ENCODE data around the gene REEP1. TPM values are rescaled to one million over a fixed set of nuclear protein-coding genes. Genes with fewer than 3 reads are reported as not detected.

REEP1 gene
- total and polyA plus RNA-seq, 2 of the 8 experiments (the other 6 are each of a cell fraction or from before 2014, with no cell fraction given): 0.74 to 1.5 TPM

- H3K79me1 ChIP-seq (ENCODE audit: low read depth, low read length): no peaks in the 10 kb centered on the region
- no peak overlapping the region for H3K56ac ChIP-seq (replicated peaks; ENCODE audit: insufficient read length, low read depth, low read length)
- no peak overlapping the region for H4K5ac ChIP-seq (ENCODE audit: insufficient read length, low read depth, low read length)
- no peak overlapping the region for H3K14ac ChIP-seq (ENCODE audit: insufficient read length)
- no peaks in the 10 kb centered on the region for H3K4me1 ChIP-seq (replicated peaks in 1 of 4; ENCODE audit: control insufficient read depth in 3 of 4, insufficient read depth in 4 of 4, low read length in 3 of 4)
- H4K20me1 ChIP-seq (replicated peaks in 1 of 2; ENCODE audit: control insufficient read depth in 1 of 2, insufficient read depth in 2 of 2, low read length in 2 of 2): no peaks in the 10 kb centered on the region
- DNase-seq (ENCODE audit: low read depth in 1 of 2, low spot score in 2 of 2): no peak
- no peak overlapping the region for H3K23ac ChIP-seq (ENCODE audit: insufficient read length)
- no peak overlapping the region for H2BK15ac ChIP-seq (ENCODE audit: low read length)
- no peak overlapping the region for H4K8ac ChIP-seq (ENCODE audit: extremely low read depth, insufficient read depth, low read length)
- H3K27ac ChIP-seq (ENCODE audit: low read depth, low read length): no peak overlapping the region
- no peak overlapping the region for H2BK5ac ChIP-seq (ENCODE audit: low read depth, low read length)
- no peak overlapping the region for H2BK120ac ChIP-seq (replicated peaks; ENCODE audit: low read depth, low read length)
- POLR2A ChIA-PET (ENCODE audit: partially characterized antibody): no interaction called here
- no peak overlapping the region for H4K91ac ChIP-seq (replicated peaks; ENCODE audit: insufficient read length, low read length)
- H2BK20ac ChIP-seq (ENCODE audit: low read length): no peak overlapping the region
- WGBS, 2 experiments (ENCODE audit: extremely low coverage in 1 of 2, insufficient coverage in 1 of 2, insufficient read length in 1 of 2, insufficient replicate concordance in 2 of 2, low coverage in 1 of 2, low lambda C conversion rate in 2 of 2, missing lambda C conversion rate in 1 of 2): 88% methylated on average over 1 of the region's 1 CpG; no CpG with 5 or more reads in 1 of the 2 experiments
- H3K36me3 ChIP-seq (ENCODE audit: control insufficient read depth in 2 of 4, insufficient read depth in 4 of 4, low read length in 3 of 4): no peaks in the 10 kb centered on the region; a peak in 1 of 8 replicates
- H3K18ac ChIP-seq (ENCODE audit: extremely low read depth, low read length): no peak overlapping the region
- no peaks in the 10 kb centered on the region for H3K79me2 ChIP-seq (ENCODE audit: control insufficient read depth in 1 of 2, insufficient read depth in 2 of 2, low read length in 2 of 2)
- H3K27me3 ChIP-seq (replicated peaks in 1 of 4; ENCODE audit: control insufficient read depth in 3 of 4, extremely low read depth in 1 of 4, insufficient read depth in 3 of 4, low read length in 3 of 4): no peaks in the 10 kb centered on the region
- H3K23me2 ChIP-seq (ENCODE audit: low read depth, low read length): no peaks in the 10 kb centered on the region
- CTCF ChIA-PET (ENCODE audit: partially characterized antibody): interaction anchor here (1.0 to 6.7 kb wide), 3 partner anchors 30 to 81 kb away, joined by 3 to 65 read pairs (median 3); no protein-coding TSS in a partner anchor
- no peak overlapping the region for H3K4me3 ChIP-seq (ENCODE audit: extremely low read depth in 1 of 4, insufficient read depth in 2 of 4, low read depth in 3 of 4, low read length in 4 of 4)
- H3K9me3 ChIP-seq (ENCODE audit: insufficient read depth in 2 of 2, low read depth in 1 of 2, low read length in 1 of 2): no peaks in the 10 kb centered on the region
- no peak overlapping the region for H2AK5ac ChIP-seq (ENCODE audit: low read depth, low read length)
- H3K9ac ChIP-seq (replicated peaks in 1 of 4; ENCODE audit: extremely low read depth in 1 of 4, low read depth in 3 of 4, low read length in 3 of 4): no peak overlapping the region
- no peak for FAIRE-seq
- no peak overlapping the region for H2AFZ ChIP-seq (ENCODE audit: low read length)
- no peak overlapping the region for H3K4me2 ChIP-seq (ENCODE audit: insufficient read depth in 1 of 2, low read depth in 2 of 2, low read length in 2 of 2)
- no peak overlapping the region for H2BK12ac ChIP-seq (ENCODE audit: low read depth, low read length)
- no peak overlapping the region for H3K4ac ChIP-seq (replicated peaks; ENCODE audit: insufficient read length, low read depth, low read length)
- TF ChIP-seq GTF2F1 (IDR thresholded peaks at IDR 0.05; ENCODE audit: borderline replicate concordance, low read depth, low read length) (no peak), ASH2L (IDR thresholded peaks at IDR 0.05; ENCODE audit: low read length) (no peak), CREB1 (IDR thresholded peaks at IDR 0.05) (no peak), RNF2 (IDR thresholded peaks at IDR 0.05; ENCODE audit: borderline replicate concordance, low read depth, low read length, missing control alignments, poor library complexity, severe bottlenecking) (no peak), HDAC6 (IDR thresholded peaks at IDR 0.05; ENCODE audit: low read depth, low read length) (no peak), SRF (IDR thresholded peaks at IDR 0.05; ENCODE audit: low read depth, low read length) (no peak), POLR2A (IDR thresholded peaks at IDR 0.05; ENCODE audit: control extremely low read depth in 1 of 2, low read depth in 2 of 2, low read length in 2 of 2) (no peak), KDM5A (IDR thresholded peaks at IDR 0.05; ENCODE audit: low read length) (no peak), CBX8 (IDR thresholded peaks at IDR 0.05; ENCODE audit: borderline replicate concordance, low read depth, low read length) (no peak), SP1 (IDR thresholded peaks at IDR 0.05; ENCODE audit: low read depth, low read length) (no peak), RFX5 (IDR thresholded peaks at IDR 0.05; ENCODE audit: borderline replicate concordance, low read depth, low read length) (no peak), TEAD4 (IDR thresholded peaks at IDR 0.05; ENCODE audit: low read depth, low read length) (no peak), FOSL1 (IDR thresholded peaks at IDR 0.05; ENCODE audit: insufficient read depth, low read depth, low read length) (no peak), TAF1 (IDR thresholded peaks at IDR 0.05; ENCODE audit: low read depth, low read length) (no peak), EZH2 (IDR thresholded peaks at IDR 0.05; ENCODE audit: low read depth, low read length, severe bottlenecking) (no peak)
Measured at GRCh38 chr2:86302320-86302719, 35.1 kb downstream of the REEP1 start.

All from H1 (cell line).